ENCODE data around the gene JAM3. TPM values are rescaled to one million over a fixed set of nuclear protein-coding genes. Genes with fewer than 3 reads are reported as not detected.

JAM3 gene
- polyA plus RNA-seq, 1 of the 3 experiments (the other 2 are of a cell fraction): 56.8 TPM

GRCh38 chr11:134020598-134020997 is 48.3 kb upstream of the JAM3 start:
- WGBS (ENCODE audit: low lambda C conversion rate): 81% methylated on average over 9 of the region's 13 CpGs
- Histone ChIP-seq H3K9me3 (no peaks in the 10 kb centered on the region), H3K27me3 (ENCODE audit: insufficient read depth) (peaks cover 6% of the 10 kb centered on the region; the same call in 1 of the 2 replicates), H3F3A (replicated peaks; ENCODE audit: insufficient read depth) (no peaks in the 10 kb centered on the region), H3K4me2 (no peak overlapping the region), H3K79me2 (ENCODE audit: insufficient read depth) (no peaks in the 10 kb centered on the region), H3K4me1 (ENCODE audit: control insufficient read depth in 1 of 2, insufficient read depth in 2 of 2, low read depth in 1 of 2, low read length in 1 of 2) (no peaks in the 10 kb centered on the region; a peak in 1 of 4 replicates), H4K20me1 (ENCODE audit: insufficient read depth) (no peaks in the 10 kb centered on the region), H3K9me2 (no peaks in the 10 kb centered on the region), H3K4me3 (ENCODE audit: low read depth in 2 of 2, low read length in 1 of 2) (no peak overlapping the region), H3K27ac (ENCODE audit: low read depth in 2 of 2, low read length in 1 of 2) (no peak overlapping the region), H3K9ac (no peak overlapping the region), H2AFZ (ENCODE audit: low read depth) (no peak overlapping the region), H3K36me3 (replicated peaks in 1 of 2; ENCODE audit: control insufficient read depth in 1 of 2, insufficient read depth in 2 of 2, low read length in 1 of 2) (no peaks in the 10 kb centered on the region)
- no peak for TF ChIP-seq SMC3 (IDR thresholded peaks at IDR 0.05; ENCODE audit: low read depth, low read length)
- TF ChIP-seq EP300 (IDR thresholded peaks at IDR 0.05; ENCODE audit: borderline replicate concordance in 1 of 2, low read depth in 1 of 2, low read length in 1 of 2): no peak
- TF ChIP-seq MEF2A (IDR thresholded peaks at IDR 0.05; ENCODE audit: borderline replicate concordance, low read depth): no peak
- no peak for TF ChIP-seq SIN3A (IDR thresholded peaks at IDR 0.05; ENCODE audit: borderline replicate concordance, low read depth, low read length)
- TF ChIP-seq TEAD4 (IDR thresholded peaks at IDR 0.05; ENCODE audit: borderline replicate concordance, insufficient read depth): no peak
- TF ChIP-seq POLR2AphosphoS5 (IDR thresholded peaks at IDR 0.05; ENCODE audit: low read depth, low read length): no peak
- no peak for TF ChIP-seq MXI1 (IDR thresholded peaks at IDR 0.05; ENCODE audit: low read depth, low read length)
- no peak for TF ChIP-seq USF2 (IDR thresholded peaks at IDR 0.05; ENCODE audit: borderline replicate concordance, low read depth, low read length)
- TF ChIP-seq FOXM1 (IDR thresholded peaks at IDR 0.05; ENCODE audit: low read depth): no peak
- TF ChIP-seq USF1 (IDR thresholded peaks at IDR 0.05; ENCODE audit: borderline replicate concordance, low read depth): no peak
- TF ChIP-seq RXRA (IDR thresholded peaks at IDR 0.05; ENCODE audit: borderline replicate concordance, low read depth): no peak
- TF ChIP-seq GATA2 (CRISPR knock-in tag; IDR thresholded peaks at IDR 0.05): no peak
- TF ChIP-seq, protein P1, sequence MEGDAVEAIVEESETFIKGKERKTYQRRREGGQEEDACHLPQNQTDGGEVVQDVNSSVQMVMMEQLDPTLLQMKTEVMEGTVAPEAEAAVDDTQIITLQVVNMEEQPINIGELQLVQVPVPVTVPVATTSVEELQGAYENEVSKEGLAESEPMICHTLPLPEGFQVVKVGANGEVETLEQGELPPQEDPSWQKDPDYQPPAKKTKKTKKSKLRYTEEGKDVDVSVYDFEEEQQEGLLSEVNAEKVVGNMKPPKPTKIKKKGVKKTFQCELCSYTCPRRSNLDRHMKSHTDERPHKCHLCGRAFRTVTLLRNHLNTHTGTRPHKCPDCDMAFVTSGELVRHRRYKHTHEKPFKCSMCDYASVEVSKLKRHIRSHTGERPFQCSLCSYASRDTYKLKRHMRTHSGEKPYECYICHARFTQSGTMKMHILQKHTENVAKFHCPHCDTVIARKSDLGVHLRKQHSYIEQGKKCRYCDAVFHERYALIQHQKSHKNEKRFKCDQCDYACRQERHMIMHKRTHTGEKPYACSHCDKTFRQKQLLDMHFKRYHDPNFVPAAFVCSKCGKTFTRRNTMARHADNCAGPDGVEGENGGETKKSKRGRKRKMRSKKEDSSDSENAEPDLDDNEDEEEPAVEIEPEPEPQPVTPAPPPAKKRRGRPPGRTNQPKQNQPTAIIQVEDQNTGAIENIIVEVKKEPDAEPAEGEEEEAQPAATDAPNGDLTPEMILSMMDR (IDR thresholded peaks at IDR 0.05): no peak
- no peak for TF ChIP-seq NFIC (IDR thresholded peaks at IDR 0.05; ENCODE audit: borderline replicate concordance)
- DNase-seq: no peak
- CTCF ChIA-PET: interaction anchor here (1.3 to 1.5 kb wide), 2 partner anchors 12 to 25 kb away, joined by 3 to 5 read pairs; no protein-coding TSS in a partner anchor
- POLR2A ChIA-PET: no interaction called here

GRCh38 chr11:134021326-134021725 is 47.5 kb upstream of the JAM3 start:
- Histone ChIP-seq H2AFZ (ENCODE audit: low read depth) (no peak overlapping the region), H3K4me1 (ENCODE audit: control insufficient read depth in 1 of 2, insufficient read depth in 2 of 2, low read depth in 1 of 2, low read length in 1 of 2) (peaks cover 0 to 6% of the 10 kb centered on the region in 2 experiments; a peak in 1 of 4 replicates), H3K9me3 (no peaks in the 10 kb centered on the region), H3K27me3 (ENCODE audit: insufficient read depth) (peaks cover 6% of the 10 kb centered on the region; the same call in 1 of the 2 replicates), H3K4me3 (ENCODE audit: low read depth in 2 of 2, low read length in 1 of 2) (no peak overlapping the region), H3K4me2 (no peak overlapping the region), H3K9ac (no peak overlapping the region), H3K36me3 (replicated peaks in 1 of 2; ENCODE audit: control insufficient read depth in 1 of 2, insufficient read depth in 2 of 2, low read length in 1 of 2) (no peaks in the 10 kb centered on the region), H3K9me2 (no peaks in the 10 kb centered on the region), H3K79me2 (ENCODE audit: insufficient read depth) (no peaks in the 10 kb centered on the region), H3F3A (replicated peaks; ENCODE audit: insufficient read depth) (no peaks in the 10 kb centered on the region), H4K20me1 (ENCODE audit: insufficient read depth) (no peaks in the 10 kb centered on the region), H3K27ac (ENCODE audit: low read depth in 2 of 2, low read length in 1 of 2) (no peak overlapping the region)
- CTCF ChIA-PET: interaction anchor here (1.5 kb wide), 1 partner anchor 24 kb away, joined by 5 read pairs; no protein-coding TSS in a partner anchor
- POLR2A ChIA-PET: no interaction called here
- no peak for DNase-seq
- WGBS (ENCODE audit: low lambda C conversion rate): 37% methylated on average over 4 of the region's 7 CpGs
- TF ChIP-seq RCOR1 (IDR thresholded peaks at IDR 0.05; ENCODE audit: low read length) (no peak), GATA2 (CRISPR knock-in tag; IDR thresholded peaks at IDR 0.05) (no peak)
